Coronary artery (tissue), 2 donors: ENCODE measurements around the gene NAT9.

Experiments
- DNase-seq: peaks from one replicate; pipeline ENCODE4 v3.0.0-alpha.2; 2017; ENCODE audit warnings: low spot score
- H3K27ac ChIP-seq, 2 donors: fragments of 200-600 bp; sonication (generic); one replicate each; pipeline ENCODE4 v1.5.1; 2016 to 2019
- H3K4me3 ChIP-seq: fragments of 200-600 bp; sonication (generic); 2 replicates; pipeline ENCODE4 v1.5.1; 2016; ENCODE audit warnings: mild to moderate bottlenecking, moderate library complexity
- TF ChIP-seq, protein P1 (sequence below): fragments of 200-600 bp; sonication (generic); IDR thresholded peaks from one replicate; pipeline ENCODE4 v1.5.1; 2019; ENCODE audit warnings: antibody characterized with exemption

NAT9 gene

DNA sequence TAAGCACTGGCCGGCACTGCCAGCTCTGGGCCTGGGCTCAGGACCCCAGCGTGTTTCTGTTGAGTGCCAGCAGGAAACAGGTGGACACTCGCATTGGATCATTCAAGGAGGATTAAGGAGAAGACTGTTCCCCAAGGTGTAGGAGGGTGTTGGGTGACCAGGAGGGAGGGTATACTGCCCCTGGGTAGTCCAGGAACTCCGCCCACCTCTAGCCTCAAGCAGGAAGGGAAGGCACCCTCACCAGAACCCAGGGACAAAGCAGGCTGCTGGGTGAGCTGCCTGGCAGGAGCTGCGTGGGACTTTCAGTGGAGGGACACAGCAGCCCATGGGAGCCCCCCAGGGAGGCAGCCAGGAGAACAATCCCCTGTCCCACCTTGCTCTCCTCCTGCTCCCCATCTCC lies 46.8 kb downstream of the NAT9 start:
- no peak overlapping the region for H3K4me3 ChIP-seq
- no peak for DNase-seq
- no peak overlapping the region for H3K27ac ChIP-seq
- TF ChIP-seq, protein P1, sequence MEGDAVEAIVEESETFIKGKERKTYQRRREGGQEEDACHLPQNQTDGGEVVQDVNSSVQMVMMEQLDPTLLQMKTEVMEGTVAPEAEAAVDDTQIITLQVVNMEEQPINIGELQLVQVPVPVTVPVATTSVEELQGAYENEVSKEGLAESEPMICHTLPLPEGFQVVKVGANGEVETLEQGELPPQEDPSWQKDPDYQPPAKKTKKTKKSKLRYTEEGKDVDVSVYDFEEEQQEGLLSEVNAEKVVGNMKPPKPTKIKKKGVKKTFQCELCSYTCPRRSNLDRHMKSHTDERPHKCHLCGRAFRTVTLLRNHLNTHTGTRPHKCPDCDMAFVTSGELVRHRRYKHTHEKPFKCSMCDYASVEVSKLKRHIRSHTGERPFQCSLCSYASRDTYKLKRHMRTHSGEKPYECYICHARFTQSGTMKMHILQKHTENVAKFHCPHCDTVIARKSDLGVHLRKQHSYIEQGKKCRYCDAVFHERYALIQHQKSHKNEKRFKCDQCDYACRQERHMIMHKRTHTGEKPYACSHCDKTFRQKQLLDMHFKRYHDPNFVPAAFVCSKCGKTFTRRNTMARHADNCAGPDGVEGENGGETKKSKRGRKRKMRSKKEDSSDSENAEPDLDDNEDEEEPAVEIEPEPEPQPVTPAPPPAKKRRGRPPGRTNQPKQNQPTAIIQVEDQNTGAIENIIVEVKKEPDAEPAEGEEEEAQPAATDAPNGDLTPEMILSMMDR: no peak

DNA sequence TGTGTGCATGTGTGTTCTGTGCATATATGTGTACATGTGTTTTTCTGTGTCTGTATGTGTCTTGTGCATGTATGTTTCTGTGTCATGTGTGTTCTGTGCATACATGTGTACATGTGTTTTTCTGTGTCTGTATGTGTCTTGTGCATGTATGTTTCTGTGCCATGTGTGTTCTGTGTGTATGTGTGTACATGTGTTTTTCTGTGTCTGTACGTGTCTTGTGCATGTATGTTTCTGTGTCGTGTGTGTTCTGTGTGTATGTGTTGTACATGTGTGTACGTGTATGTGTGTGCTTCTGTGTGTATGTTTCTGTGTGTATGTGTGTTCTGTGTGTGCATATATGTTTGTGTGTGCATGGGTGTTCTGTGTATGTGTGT lies 47.5 kb downstream of the NAT9 start:
- DNase-seq: no peak
- TF ChIP-seq, protein P1: no peak
- Histone ChIP-seq H3K4me3 (no peak overlapping the region), H3K27ac (no peak overlapping the region)

DNA sequence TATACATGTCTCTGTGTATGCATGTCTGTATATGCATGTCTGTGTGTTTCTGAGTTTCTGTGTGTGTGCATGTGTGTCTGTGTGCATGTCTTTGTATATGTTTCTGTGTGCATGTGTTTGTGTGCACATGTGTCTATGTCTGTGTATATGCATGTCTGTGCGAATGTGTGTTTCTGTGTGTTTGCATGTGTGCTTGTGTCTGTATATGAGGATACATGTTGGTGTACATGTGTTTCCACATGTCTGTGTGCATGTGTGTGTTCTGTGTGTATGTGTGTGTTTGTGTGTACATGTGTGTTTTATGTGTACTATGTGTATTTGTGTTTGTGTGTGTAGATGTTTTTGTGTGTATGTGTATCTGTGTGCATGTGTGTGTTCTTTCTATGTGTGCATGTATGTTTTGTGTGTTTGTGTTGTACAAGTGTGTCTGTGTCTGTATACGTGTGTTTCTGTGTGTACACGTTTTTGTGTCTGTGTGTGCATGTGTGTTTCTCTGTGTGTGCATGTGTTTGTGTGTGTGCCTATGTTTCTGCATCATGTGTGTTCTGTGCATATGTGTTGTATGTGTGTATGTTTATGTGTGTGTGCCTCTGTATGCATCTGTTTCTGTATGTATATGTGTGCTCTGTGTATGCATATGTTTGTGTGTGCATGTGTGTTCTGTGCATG lies 48.0 kb downstream of the NAT9 start:
- Histone ChIP-seq H3K27ac (no peak overlapping the region), H3K4me3 (no peak overlapping the region)
- TF ChIP-seq, protein P1: no peak
- DNase-seq: no peak

DNA sequence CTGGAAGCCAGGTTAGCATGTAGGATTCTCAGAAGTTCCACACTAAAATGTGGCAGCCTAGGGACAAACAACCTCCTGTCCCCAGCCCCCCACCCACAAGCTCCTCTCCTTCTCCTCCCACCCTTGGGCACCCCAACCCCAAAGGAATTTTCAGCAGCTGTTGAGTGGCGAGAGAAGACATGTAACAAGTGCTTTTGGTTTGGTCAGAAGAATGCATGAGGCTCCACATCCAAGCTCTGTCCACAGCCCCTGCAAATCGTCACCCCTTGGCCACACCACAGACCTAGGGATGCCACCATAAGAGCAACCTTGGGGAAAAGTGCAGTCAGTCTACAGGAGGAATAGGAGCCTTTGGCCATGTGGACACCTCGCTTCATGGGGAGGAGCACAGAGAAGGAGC lies 51.0 kb downstream of the NAT9 start:
- no peak for DNase-seq
- no peak overlapping the region for H3K4me3 ChIP-seq
- TF ChIP-seq, protein P1: no peak
- no peak overlapping the region for H3K27ac ChIP-seq

DNA sequence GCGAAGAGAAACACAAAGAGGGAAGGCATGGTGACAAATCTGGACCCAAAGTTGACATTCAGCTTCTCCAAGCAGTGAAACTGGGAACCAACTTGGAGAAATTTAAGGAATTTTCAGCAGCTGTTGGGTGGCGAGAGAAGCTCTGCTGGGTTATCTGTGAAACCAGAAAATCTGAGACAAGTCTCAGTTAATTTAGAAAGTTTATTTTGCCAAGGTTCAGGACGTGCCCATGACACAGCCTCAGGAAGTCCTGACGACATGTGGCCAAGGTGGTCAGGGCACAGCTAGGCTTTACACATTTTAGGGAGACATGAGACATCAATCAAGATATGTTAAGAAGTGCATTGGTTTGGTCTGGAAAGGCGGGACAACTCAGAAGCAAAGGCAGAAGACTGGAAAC lies 52.3 kb downstream of the NAT9 start:
- Histone ChIP-seq H3K4me3 (no peak overlapping the region), H3K27ac (no peak overlapping the region)
- TF ChIP-seq, protein P1: no peak
- DNase-seq: no peak

DNA sequence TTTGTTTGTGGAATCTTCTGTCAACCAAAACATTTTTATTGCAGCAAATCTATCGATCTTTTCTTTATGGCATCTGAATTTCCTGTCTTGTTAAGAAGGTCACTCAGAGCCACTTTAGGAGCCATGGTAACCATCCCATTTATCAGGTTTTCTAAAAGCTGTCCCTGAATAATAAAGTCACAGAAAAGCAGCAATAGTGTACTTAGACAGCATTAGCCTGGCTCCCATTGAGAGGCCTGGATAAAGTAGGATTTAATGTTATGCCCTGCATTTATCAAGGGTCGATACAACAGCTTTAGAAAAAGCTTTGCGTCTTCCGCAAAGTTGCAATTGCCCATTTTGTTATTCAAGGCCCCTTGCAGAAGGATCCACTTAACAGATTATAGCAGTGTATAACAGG lies 53.4 kb downstream of the NAT9 start:
- Histone ChIP-seq H3K4me3 (no peak overlapping the region), H3K27ac (no peak overlapping the region)
- DNase-seq: no peak
- TF ChIP-seq, protein P1: no peak
